HEK293 (cell line): ENCODE results near the gene LRCH4.
A peak's percentile ranks its signal among the peaks of the same experiment; 100 is the strongest.

Experiments used
- GLIS2 ChIP-seq: fragments of 450-650 bp; formaldehyde crosslinking; IDR thresholded peaks from 2 replicates; pipeline ENCODE4 v1.5.1; 2016; ENCODE audit warnings: missing biosample characterization, missing genetic modification characterization
- KLF17 ChIP-seq: fragments of 450-650 bp; formaldehyde crosslinking; IDR thresholded peaks from 2 replicates; pipeline ENCODE4 v1.5.1; 2016; ENCODE audit warnings: missing biosample characterization, missing genetic modification characterization
- PRDM1 ChIP-seq: fragments of 450-650 bp; formaldehyde crosslinking; IDR thresholded peaks from 2 replicates; pipeline ENCODE4; 2016; ENCODE audit warnings: missing biosample characterization, missing genetic modification characterization
- REPIN1 ChIP-seq: fragments of 450-650 bp; formaldehyde crosslinking; IDR thresholded peaks from 2 replicates; pipeline ENCODE4 v1.5.1; 2017; ENCODE audit warnings: missing biosample characterization, missing genetic modification characterization, low read depth
- SALL2 ChIP-seq: fragments of 450-650 bp; formaldehyde crosslinking; IDR thresholded peaks from 2 replicates; pipeline ENCODE4 v1.5.0; 2017; ENCODE audit warnings: missing biosample characterization, mild to moderate bottlenecking, missing genetic modification characterization, borderline replicate concordance
- SCRT2 ChIP-seq: fragments of 450-650 bp; formaldehyde crosslinking; IDR thresholded peaks from 2 replicates; pipeline ENCODE4 v1.5.1; 2016; ENCODE audit warnings: missing biosample characterization, missing genetic modification characterization
- SP3 ChIP-seq: fragments of 450-650 bp; formaldehyde crosslinking; IDR thresholded peaks from 2 replicates; pipeline ENCODE4 v1.5.1; 2016; ENCODE audit warnings: missing biosample characterization, missing genetic modification characterization
- TRIM28 ChIP-seq: IDR thresholded peaks from 2 replicates; pipeline ENCODE4 v1.6.1; 2011; ENCODE audit warnings: low read length, control low read depth, borderline replicate concordance
- ZBTB11 ChIP-seq: fragments of 450-650 bp; formaldehyde crosslinking; conservative IDR thresholded peaks from 2 replicates; pipeline ENCODE4 v1.5.1; 2016; ENCODE audit warnings: low read depth, missing biosample characterization, missing genetic modification characterization
- ZBTB17 ChIP-seq: fragments of 450-650 bp; formaldehyde crosslinking; IDR thresholded peaks from 2 replicates; pipeline ENCODE4 v1.5.1; 2016; ENCODE audit warnings: missing biosample characterization, missing genetic modification characterization
- ZBTB21 ChIP-seq: fragments of 450-650 bp; formaldehyde crosslinking; IDR thresholded peaks from 2 replicates; pipeline ENCODE4 v1.5.1; 2017; ENCODE audit warnings: missing biosample characterization, missing genetic modification characterization
- ZNF132 ChIP-seq: fragments of 450-650 bp; formaldehyde crosslinking; IDR thresholded peaks from 2 replicates; pipeline ENCODE4 v1.5.1; 2017; ENCODE audit warnings: missing biosample characterization, missing genetic modification characterization, borderline replicate concordance
- ZNF23 ChIP-seq: fragments of 450-650 bp; formaldehyde crosslinking; IDR thresholded peaks from 2 replicates; pipeline ENCODE4 v1.5.1; 2016; ENCODE audit warnings: missing biosample characterization, missing genetic modification characterization, borderline replicate concordance
- ZNF248 ChIP-seq: fragments of 450-650 bp; formaldehyde crosslinking; IDR thresholded peaks from 2 replicates; pipeline ENCODE4 v1.5.1; 2017; ENCODE audit warnings: missing biosample characterization, missing genetic modification characterization
- ZNF292 ChIP-seq: fragments of 450-650 bp; formaldehyde crosslinking; IDR thresholded peaks from 2 replicates; pipeline ENCODE4 v1.5.1; 2016; ENCODE audit warnings: low read depth, missing biosample characterization, missing genetic modification characterization, borderline replicate concordance
- ZNF366 ChIP-seq: fragments of 450-650 bp; formaldehyde crosslinking; conservative IDR thresholded peaks from 2 replicates; pipeline ENCODE4 v1.5.1; 2016; ENCODE audit warnings: missing biosample characterization, missing genetic modification characterization
- ZNF48 ChIP-seq: fragments of 450-650 bp; formaldehyde crosslinking; IDR thresholded peaks from 2 replicates; pipeline ENCODE4 v1.5.1; 2016; ENCODE audit warnings: missing biosample characterization, missing genetic modification characterization
- ZNF510 ChIP-seq: fragments of 450-650 bp; formaldehyde crosslinking; IDR thresholded peaks from 2 replicates; pipeline ENCODE4 v1.5.1; 2018; ENCODE audit warnings: mild to moderate bottlenecking, missing genetic modification characterization, missing biosample characterization; ENCODE audit not compliant: insufficient replicate concordance
- ZNF514 ChIP-seq: fragments of 450-650 bp; formaldehyde crosslinking; IDR thresholded peaks from 2 replicates; pipeline ENCODE4 v1.5.1; 2016; ENCODE audit warnings: missing biosample characterization, missing genetic modification characterization
- ZNF521 ChIP-seq: fragments of 450-650 bp; formaldehyde crosslinking; IDR thresholded peaks from 2 replicates; pipeline ENCODE4 v1.5.1; 2017; ENCODE audit warnings: missing biosample characterization, mild to moderate bottlenecking, missing genetic modification characterization
- ZNF529 ChIP-seq: fragments of 450-650 bp; formaldehyde crosslinking; IDR thresholded peaks from 2 replicates; pipeline ENCODE4 v1.5.1; 2017; ENCODE audit warnings: missing genetic modification characterization, missing biosample characterization; ENCODE audit not compliant: insufficient replicate concordance
- ZNF555 ChIP-seq: fragments of 450-650 bp; formaldehyde crosslinking; conservative IDR thresholded peaks from 2 replicates; pipeline ENCODE4 v1.5.1; 2017; ENCODE audit warnings: missing biosample characterization, mild to moderate bottlenecking, missing genetic modification characterization, inconsistent platforms
- ZNF558 ChIP-seq: fragments of 450-650 bp; formaldehyde crosslinking; IDR thresholded peaks from 2 replicates; pipeline ENCODE4 v1.5.1; 2016; ENCODE audit warnings: missing biosample characterization, missing genetic modification characterization
- ZNF596 ChIP-seq: fragments of 450-650 bp; IDR thresholded peaks from 2 replicates; pipeline ENCODE4 v1.5.0; 2018; ENCODE audit warnings: missing biosample characterization, mild to moderate bottlenecking, missing genetic modification characterization, moderate library complexity
- ZNF621 ChIP-seq: fragments of 450-650 bp; formaldehyde crosslinking; IDR thresholded peaks from 2 replicates; pipeline ENCODE4 v1.5.1; 2017; ENCODE audit warnings: missing biosample characterization, missing genetic modification characterization
- ZNF639 ChIP-seq: fragments of 450-650 bp; formaldehyde crosslinking; IDR thresholded peaks from 2 replicates; pipeline ENCODE4 v1.5.1; 2016; ENCODE audit warnings: missing biosample characterization, missing genetic modification characterization
- ZNF664 ChIP-seq: fragments of 450-650 bp; formaldehyde crosslinking; IDR thresholded peaks from 2 replicates; pipeline ENCODE4 v1.5.1; 2016; ENCODE audit warnings: missing biosample characterization, missing genetic modification characterization
- ZNF704 ChIP-seq: fragments of 450-650 bp; formaldehyde crosslinking; IDR thresholded peaks from 2 replicates; pipeline ENCODE4 v1.5.1; 2016; ENCODE audit warnings: missing biosample characterization, missing genetic modification characterization
- ZNF837 ChIP-seq: fragments of 450-650 bp; formaldehyde crosslinking; IDR thresholded peaks from 2 replicates; pipeline ENCODE4 v1.5.1; 2016; ENCODE audit warnings: missing biosample characterization, missing genetic modification characterization
- ZSCAN18 ChIP-seq: fragments of 450-650 bp; formaldehyde crosslinking; IDR thresholded peaks from 2 replicates; pipeline ENCODE4 v1.5.1; 2016; ENCODE audit warnings: missing biosample characterization, missing genetic modification characterization

The LRCH4 gene

GRCh38 chr7:100611983-100612729, 26.2 kb upstream of the LRCH4 start, which contains the start of gene MOSPD3 (continued):
- no peak for TF ChIP-seq ZNF529 (tag by site-specific recombination)
- TF ChIP-seq ZNF837, result no peak
- TF ChIP-seq ZSCAN18 (tag by site-specific recombination), result no peak
- no peak for TF ChIP-seq ZNF248 (tag by site-specific recombination)
- TF ChIP-seq ZNF48 (tag by site-specific recombination), result no peak
- peak; percentile 96 for TF ChIP-seq SP3
- no peak for TF ChIP-seq ZNF555 (tag by site-specific recombination)
- peak; percentile 46; the same call in 1 of the 2 replicates for TF ChIP-seq SCRT2 (tag by site-specific recombination)
- TF ChIP-seq ZNF521 (tag by site-specific recombination), result no peak
- TF ChIP-seq SALL2, result no peak
- TF ChIP-seq ZNF558 (tag by site-specific recombination), result no peak
- no peak for TF ChIP-seq ZNF23
- TF ChIP-seq ZNF292 (tag by site-specific recombination), result no peak
- 0 out of 2 replicates have a peak, but pooled peaks have one; percentile 17 for TF ChIP-seq KLF17 (tag by site-specific recombination)
- TF ChIP-seq ZNF366 (tag by site-specific recombination), result no peak
- TF ChIP-seq ZBTB11 (tag by site-specific recombination), result peak; percentile 46; the same call in 1 of the 2 replicates
- no peak for TF ChIP-seq REPIN1
- peak; percentile 62; the same call in 1 of the 2 replicates for TF ChIP-seq GLIS2 (tag by site-specific recombination)
- TF ChIP-seq ZNF514 (tag by site-specific recombination), result no peak
- no peak for TF ChIP-seq TRIM28
- TF ChIP-seq PRDM1 (tag by site-specific recombination), result no peak
- TF ChIP-seq ZNF132, result no peak
- no peak for TF ChIP-seq ZNF596
- no peak for TF ChIP-seq ZNF664 (tag by site-specific recombination)
- TF ChIP-seq ZNF510 (tag by site-specific recombination), result no peak
- peak; percentile 76 for TF ChIP-seq ZBTB21 (tag by site-specific recombination)
- TF ChIP-seq ZNF621 (tag by site-specific recombination), result no peak
- no peak for TF ChIP-seq ZNF704 (tag by site-specific recombination)
- no peak; the same call in 1 of the 2 replicates for TF ChIP-seq ZBTB17
- TF ChIP-seq ZNF639 (tag by site-specific recombination), result no peak
